OCI-LY7 (cell line): ENCODE results near the gene CMPK1.

ENCODE experiments used
- EZH2phosphoT487 ChIP-seq: fragments of 200-600 bp; sonication (generic); IDR thresholded peaks from 2 replicates; pipeline ENCODE4 v1.6.1; 2018; ENCODE audit warnings: low read depth, borderline replicate concordance, mild to moderate bottlenecking, mixed run types, antibody characterized with exemption, low read length, moderate library complexity, mixed read lengths
- TF ChIP-seq, protein P1 (sequence below): fragments of 200-600 bp; sonication (generic); conservative IDR thresholded peaks from 2 replicates; pipeline ENCODE4 v1.5.1; 2014; ENCODE audit warnings: mild to moderate bottlenecking, antibody characterized with exemption, low read length, moderate library complexity, mixed read lengths

DNA sequence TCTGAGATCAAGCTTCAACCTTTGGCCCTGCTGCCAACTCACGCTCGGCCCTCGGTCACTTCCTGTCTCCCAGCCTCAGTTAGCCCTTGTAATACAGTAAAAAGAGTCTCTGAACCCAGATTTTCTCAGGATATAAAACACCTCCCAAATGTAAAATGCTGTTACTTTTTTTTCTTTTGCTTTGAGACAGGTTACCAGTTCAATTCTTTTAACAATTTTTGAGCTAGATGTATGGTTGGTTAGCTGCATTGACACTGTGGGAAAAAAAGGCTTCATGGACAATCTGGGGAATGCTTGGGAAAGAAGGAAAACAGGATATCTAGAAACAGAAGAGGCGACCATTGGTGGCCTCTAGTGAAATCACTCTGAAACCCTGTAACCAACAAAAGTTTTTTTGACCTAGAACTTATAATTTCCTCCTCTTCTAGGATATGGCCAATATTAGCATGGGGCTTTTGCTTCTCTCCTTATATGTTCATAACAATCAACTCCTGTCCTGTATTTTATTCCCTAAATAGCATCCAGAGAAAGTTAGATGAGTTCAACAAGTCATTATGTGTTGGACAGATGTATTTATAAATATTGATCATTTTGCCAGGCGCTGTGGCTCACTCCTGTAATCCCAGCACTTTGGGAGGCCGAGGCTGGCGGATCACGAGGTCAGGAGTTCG, 1.3 kb downstream of the CMPK1 start:
- TF ChIP-seq, protein P1, sequence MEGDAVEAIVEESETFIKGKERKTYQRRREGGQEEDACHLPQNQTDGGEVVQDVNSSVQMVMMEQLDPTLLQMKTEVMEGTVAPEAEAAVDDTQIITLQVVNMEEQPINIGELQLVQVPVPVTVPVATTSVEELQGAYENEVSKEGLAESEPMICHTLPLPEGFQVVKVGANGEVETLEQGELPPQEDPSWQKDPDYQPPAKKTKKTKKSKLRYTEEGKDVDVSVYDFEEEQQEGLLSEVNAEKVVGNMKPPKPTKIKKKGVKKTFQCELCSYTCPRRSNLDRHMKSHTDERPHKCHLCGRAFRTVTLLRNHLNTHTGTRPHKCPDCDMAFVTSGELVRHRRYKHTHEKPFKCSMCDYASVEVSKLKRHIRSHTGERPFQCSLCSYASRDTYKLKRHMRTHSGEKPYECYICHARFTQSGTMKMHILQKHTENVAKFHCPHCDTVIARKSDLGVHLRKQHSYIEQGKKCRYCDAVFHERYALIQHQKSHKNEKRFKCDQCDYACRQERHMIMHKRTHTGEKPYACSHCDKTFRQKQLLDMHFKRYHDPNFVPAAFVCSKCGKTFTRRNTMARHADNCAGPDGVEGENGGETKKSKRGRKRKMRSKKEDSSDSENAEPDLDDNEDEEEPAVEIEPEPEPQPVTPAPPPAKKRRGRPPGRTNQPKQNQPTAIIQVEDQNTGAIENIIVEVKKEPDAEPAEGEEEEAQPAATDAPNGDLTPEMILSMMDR: no peak
- no peak for TF ChIP-seq EZH2phosphoT487
